ENCODE measurements around the gene KISS1. TPM values are rescaled to one million over a fixed set of nuclear protein-coding genes. Genes with fewer than 3 reads are reported as not detected.

Gene KISS1
- total RNA-seq, 6 donors from 2014 or later: 0.91 to 6.5 TPM; not detected in 4

DNA sequence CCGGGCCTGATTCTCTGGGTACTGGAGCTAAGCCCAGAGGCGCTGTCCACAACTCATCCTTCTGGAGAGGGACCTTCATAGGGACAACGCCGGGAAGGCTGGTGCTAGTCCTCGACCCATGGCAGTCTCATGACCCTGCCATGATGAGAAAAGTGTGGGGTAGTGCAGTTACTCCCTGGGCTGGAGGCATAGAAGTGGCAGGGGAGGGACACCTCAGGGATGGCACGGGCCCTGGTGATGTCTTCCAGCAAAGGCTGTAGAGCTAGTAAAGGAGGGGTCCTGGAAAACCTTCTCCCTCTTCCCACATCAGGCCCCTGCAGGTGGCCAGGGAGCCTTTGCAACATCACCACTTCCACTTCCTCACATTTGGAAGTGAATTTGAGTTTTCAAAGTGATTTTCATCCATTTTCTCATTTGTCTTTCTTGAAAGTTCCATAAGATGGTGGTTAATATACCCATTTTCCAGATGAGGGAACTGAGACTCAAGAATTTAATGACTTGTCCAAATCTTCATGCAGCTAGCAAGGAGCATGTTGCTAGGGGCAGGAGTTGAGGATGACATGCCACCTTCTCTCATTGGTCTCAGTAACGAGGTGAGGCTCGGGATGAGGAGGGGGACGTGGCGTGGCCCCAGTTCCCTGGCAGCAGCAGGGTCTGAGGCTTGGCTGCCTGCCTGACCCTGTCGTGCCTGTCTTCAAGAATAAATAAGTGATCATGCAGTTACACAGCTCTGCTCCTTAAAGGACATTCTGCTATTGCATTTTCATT lies 20.8 kb upstream of the KISS1 start:
- no peak for ATAC-seq (ENCODE audit: low FRiP score in 2 of 2)
- WGBS, 2 donors: 74 to 82% methylated on average over 8 to 11 of the region's 11 CpGs
- H3K9me3 ChIP-seq: no peaks in the 10 kb centered on the region
- no peaks in the 10 kb centered on the region for H3K27me3 ChIP-seq
- DNase-seq: peak in 1 of 2 donors; percentile 50
- H3K4me3 ChIP-seq: no peak overlapping the region
- TF ChIP-seq CTCF (IDR thresholded peaks at IDR 0.05) (no peak), POLR2AphosphoS5 (IDR thresholded peaks at IDR 0.05) (no peak), POLR2A (IDR thresholded peaks at IDR 0.05) (no peak), EP300 (IDR thresholded peaks at IDR 0.05) (no peak)
- H3K36me3 ChIP-seq: no peaks in the 10 kb centered on the region
- H3K4me1 ChIP-seq: peaks cover 5 to 11% (median 9%) of the 10 kb centered on the region in 4 donors
- H3K27ac ChIP-seq: no peak overlapping the region

DNA sequence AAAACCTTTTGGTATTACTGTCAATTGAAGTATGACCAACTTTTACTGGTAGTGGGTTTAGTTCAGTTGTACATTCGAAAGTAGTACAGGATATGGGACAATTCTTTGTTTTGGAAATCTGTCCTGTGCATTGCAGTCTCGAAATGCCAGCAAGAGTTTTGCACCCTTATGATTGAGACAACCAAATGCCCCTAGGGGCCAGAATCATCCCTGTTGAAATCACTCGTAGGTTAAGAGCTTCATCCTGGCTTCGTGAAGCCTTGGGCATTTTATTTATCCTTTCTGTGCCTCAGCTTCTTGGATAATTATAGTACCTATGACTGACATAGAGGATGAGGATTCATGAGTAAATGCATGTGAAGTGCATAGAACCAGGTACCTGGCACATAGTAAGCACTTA lies 19.9 kb upstream of the KISS1 start:
- TF ChIP-seq POLR2A (IDR thresholded peaks at IDR 0.05) (no peak), EP300 (IDR thresholded peaks at IDR 0.05) (no peak), POLR2AphosphoS5 (IDR thresholded peaks at IDR 0.05) (no peak), CTCF (IDR thresholded peaks at IDR 0.05) (no peak)
- Histone ChIP-seq H3K4me1 (peaks cover 5 to 11% (median 9%) of the 10 kb centered on the region in 4 donors), H3K27me3 (no peaks in the 10 kb centered on the region), H3K36me3 (no peaks in the 10 kb centered on the region), H3K4me3 (no peak overlapping the region), H3K9me3 (no peaks in the 10 kb centered on the region), H3K27ac (no peak overlapping the region)
- WGBS, 2 donors: 81% methylated on average over 4 of the region's 4 CpGs
- ATAC-seq (ENCODE audit: low FRiP score in 2 of 2) (no peak), DNase-seq (no peak)

DNA sequence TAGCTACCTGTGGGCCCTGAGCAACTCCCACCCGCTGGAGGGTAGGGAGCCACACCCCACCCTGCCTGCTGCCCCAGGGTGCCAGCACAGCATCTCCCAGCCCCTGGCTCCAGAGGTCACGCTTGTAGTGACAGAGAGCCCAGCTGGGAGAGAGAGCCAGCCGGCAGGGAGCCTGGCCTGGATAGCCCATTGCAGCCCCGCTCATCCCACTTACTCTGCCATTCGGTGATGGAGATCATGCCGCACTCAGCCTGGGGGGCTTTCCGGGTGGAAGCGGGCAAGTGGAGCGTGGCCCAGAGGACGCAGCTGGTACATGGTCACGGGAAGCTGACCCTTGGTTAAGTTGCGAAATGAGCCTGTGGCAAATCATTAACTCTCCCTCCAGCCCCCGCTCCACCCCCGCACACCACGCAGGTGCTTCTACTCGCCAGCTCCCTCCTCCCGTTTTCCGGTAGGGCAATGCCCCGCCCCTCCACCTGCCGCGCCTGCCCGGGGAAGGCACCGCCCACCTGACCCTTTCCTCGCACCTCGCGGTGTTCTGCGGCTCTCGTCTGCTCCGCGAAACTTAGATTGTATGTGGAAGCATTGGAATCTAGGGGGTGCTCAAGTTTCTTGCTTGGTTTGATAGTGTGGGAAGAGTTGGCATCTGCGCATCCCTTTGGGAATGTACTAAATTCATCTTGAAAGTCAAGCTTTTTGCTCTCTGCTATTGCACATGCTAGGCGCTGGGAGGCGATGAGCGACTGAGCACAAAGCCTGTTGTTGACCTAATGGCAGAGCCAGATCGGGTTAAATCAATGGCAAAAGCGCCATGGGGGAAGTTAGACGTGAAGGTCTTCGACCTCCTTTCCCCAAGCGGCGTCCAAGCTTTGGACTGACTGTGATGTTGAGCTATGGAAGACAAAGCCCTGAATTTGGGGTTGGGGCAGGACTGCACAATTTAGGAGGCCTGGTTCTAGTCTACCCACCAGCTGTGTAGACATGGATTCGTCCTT lies 17.7 kb upstream of the KISS1 start, which contains the start of gene GOLT1A:
GOLT1A (minus strand) TSS at position 321 of the 995 bp plus-strand sequence; CDS start at position 239, 82 bp downstream.
- Histone ChIP-seq H3K27ac (peak within 1 kb of the TSS in 2 of 4 donors; percentile 28 to 49), H3K27me3 (no peaks in the 10 kb centered on the region), H3K36me3 (no peaks in the 10 kb centered on the region), H3K4me1 (peaks cover 5 to 11% (median 9%) of the 10 kb centered on the region in 4 donors), H3K9me3 (no peaks in the 10 kb centered on the region), H3K4me3 (peak within 1 kb of the TSS in 3 of 4 donors; percentile 30 to 50 (median 46))
- TF ChIP-seq POLR2AphosphoS5 (IDR thresholded peaks at IDR 0.05): peak in 1 of 2 donors; percentile 8
- peak in 1 of 4 donors; percentile 16 for TF ChIP-seq EP300 (IDR thresholded peaks at IDR 0.05)
- TF ChIP-seq POLR2A (IDR thresholded peaks at IDR 0.05): peak in 1 of 4 donors; percentile 24
- TF ChIP-seq CTCF (IDR thresholded peaks at IDR 0.05): peak; percentile 22 to 70 (median 54)
- ATAC-seq (ENCODE audit: low FRiP score in 2 of 2) (peak; percentile 82 to 88), DNase-seq (peak; percentile 83 to 90)
- 17 to 21% methylated on average over 27 to 41 of the region's 41 CpGs for WGBS, 2 donors

DNA sequence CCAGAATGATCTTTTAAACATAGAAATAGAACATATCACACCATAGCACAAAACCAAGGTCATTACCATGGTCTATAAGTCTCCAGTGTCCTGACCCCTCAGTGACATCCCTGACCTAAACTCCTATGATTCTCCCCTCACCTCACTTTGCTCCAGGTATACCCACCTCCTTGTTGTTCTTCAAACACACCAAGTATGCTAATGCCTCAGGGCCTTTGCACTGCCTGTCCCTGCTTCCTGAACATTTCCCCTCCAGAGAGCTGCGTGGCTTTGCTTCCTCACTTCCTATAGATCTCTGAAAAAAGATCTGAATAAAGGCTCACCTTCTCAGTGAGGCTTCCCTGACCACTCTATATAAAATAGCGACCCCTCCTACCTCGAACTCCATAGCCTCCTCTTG lies 16.4 kb upstream of the KISS1 start:
- no peaks in the 10 kb centered on the region for H3K27me3 ChIP-seq
- 83 to 85% methylated on average over 3 of the region's 3 CpGs for WGBS, 2 donors
- H3K36me3 ChIP-seq: no peaks in the 10 kb centered on the region
- H3K9me3 ChIP-seq: no peaks in the 10 kb centered on the region
- peaks cover 5 to 11% (median 9%) of the 10 kb centered on the region in 4 donors for H3K4me1 ChIP-seq
- no peak for DNase-seq
- TF ChIP-seq POLR2AphosphoS5 (IDR thresholded peaks at IDR 0.05) (no peak), POLR2A (IDR thresholded peaks at IDR 0.05) (no peak), EP300 (IDR thresholded peaks at IDR 0.05) (no peak)
- H3K27ac ChIP-seq: no peak overlapping the region
- no peak overlapping the region for H3K4me3 ChIP-seq
- ATAC-seq (ENCODE audit: low FRiP score in 2 of 2): no peak

DNA sequence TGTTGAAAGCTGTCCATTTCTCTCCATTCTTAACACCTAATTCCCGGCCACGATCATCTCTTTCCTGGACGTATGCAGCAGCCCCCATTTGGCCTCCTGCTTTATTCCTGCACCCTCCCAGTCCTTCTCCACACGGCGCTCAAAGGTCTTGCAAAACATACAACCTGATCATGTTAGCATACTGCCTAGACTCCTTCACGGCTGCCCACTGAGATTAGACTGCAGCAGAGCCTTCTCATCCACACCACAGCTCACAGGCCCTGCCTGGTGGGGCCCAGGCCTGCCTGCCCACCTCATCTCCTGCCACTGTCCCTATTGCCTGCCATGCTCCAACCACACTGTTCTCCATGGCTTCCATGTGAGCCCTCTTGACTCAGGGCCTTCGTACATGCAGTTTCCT lies 14.8 kb upstream of the KISS1 start:
- H3K36me3 ChIP-seq: no peaks in the 10 kb centered on the region
- 79 to 80% methylated on average over 7 of the region's 7 CpGs for whole genome bisulfite sequencing, 2 donors
- H3K4me3 ChIP-seq: no peak overlapping the region
- ATAC-seq (ENCODE audit: low FRiP score in 2 of 2) (no peak), DNase-seq (peak in 1 of 2 donors; percentile 30)
- no peak overlapping the region for H3K27ac ChIP-seq
- TF ChIP-seq POLR2AphosphoS5 (IDR thresholded peaks at IDR 0.05) (no peak), EP300 (IDR thresholded peaks at IDR 0.05) (no peak), CTCF (IDR thresholded peaks at IDR 0.05) (no peak), POLR2A (IDR thresholded peaks at IDR 0.05) (no peak)
- no peaks in the 10 kb centered on the region for H3K27me3 ChIP-seq
- H3K4me1 ChIP-seq: peaks cover 5 to 14% (median 12%) of the 10 kb centered on the region in 4 donors
- H3K9me3 ChIP-seq: no peaks in the 10 kb centered on the region
